IMR-90 (cell line): ENCODE data around the gene CLEC9A. TPM values are rescaled to one million over a fixed set of nuclear protein-coding genes. Genes with fewer than 3 reads are reported as not detected.

Experiments used
- ATAC-seq: fragments of 200-7000 bp; cut with Tn5 transposase; 2 replicates; pipeline ENCODE4 v1.9.1; 2020; ENCODE audit warnings: low read depth, mild to moderate bottlenecking, moderate library complexity
- BruUV-seq: library from RNA; stranded (reverse); fragments of 400-500 nt; replicated peaks from 2 replicates; lab custom pipeline; 2021; lab: Mats Ljungman, UMichigan
- CTCF ChIA-PET: fragments of 300-600 bp; formaldehyde crosslinking; extraction: SDS; loops from one replicate; lab custom pipeline; 2021; ENCODE audit warnings: antibody characterized with exemption; lab: Yijun Ruan, JAX
- POLR2A ChIA-PET: fragments of 300-600 bp; sonication (Branson Sonifier 250); formaldehyde crosslinking; loops from one replicate; lab custom pipeline; 2022; ENCODE audit warnings: antibody characterized with exemption; ENCODE audit not compliant: unreplicated experiment; lab: Charles Lee
- DNase-seq: peaks from one replicate; pipeline ENCODE4 v3.0.0; 2013
- H2AFZ ChIP-seq: replicated peaks from 2 replicates; pipeline ENCODE3; 2013; ENCODE audit warnings: low read length, mild to moderate bottlenecking; ENCODE audit not compliant: poor library complexity
- H2AK5ac ChIP-seq: 2 replicates; pipeline ENCODE4 v1.6.1; 2013; ENCODE audit warnings: low read depth, low read length, inconsistent platforms
- H2AK9ac ChIP-seq: replicated peaks from 2 replicates; pipeline ENCODE3; 2013; ENCODE audit warnings: mild to moderate bottlenecking, low read depth, low read length, moderate library complexity; ENCODE audit not compliant: poor library complexity
- H2BK120ac ChIP-seq: 2 replicates; pipeline ENCODE4 v1.6.1; 2013; ENCODE audit warnings: low read depth, low read length, inconsistent platforms
- H2BK15ac ChIP-seq: 3 replicates; pipeline ENCODE4 v1.6.1; 2013; ENCODE audit warnings: low read depth, low read length, inconsistent platforms
- H2BK20ac ChIP-seq: 2 replicates; pipeline ENCODE4 v1.6.1; 2013; ENCODE audit warnings: low read depth, mild to moderate bottlenecking, inconsistent platforms, low read length, moderate library complexity
- H2BK5ac ChIP-seq: 2 replicates; pipeline ENCODE4 v1.6.1; 2013; ENCODE audit warnings: mild to moderate bottlenecking, low read depth, low read length, inconsistent platforms; ENCODE audit not compliant: poor library complexity, severe bottlenecking
- H3K14ac ChIP-seq: replicated peaks from 2 replicates; pipeline ENCODE4 v1.6.1; 2013; ENCODE audit warnings: low read depth, low read length, inconsistent platforms
- H3K18ac ChIP-seq: 2 replicates; pipeline ENCODE4 v1.6.1; 2013; ENCODE audit warnings: low read depth, low read length, control low read depth
- H3K23ac ChIP-seq: 2 replicates; pipeline ENCODE4 v1.6.1; 2013; ENCODE audit warnings: low read depth, low read length, inconsistent platforms
- H3K27ac ChIP-seq: 2 replicates; pipeline ENCODE4 v1.5.1; 2013; ENCODE audit warnings: mild to moderate bottlenecking, control low read depth, low read length; ENCODE audit not compliant: insufficient read depth
- H3K27me3 ChIP-seq: 2 replicates; pipeline ENCODE4 v1.6.1; 2013; ENCODE audit warnings: low read length; ENCODE audit not compliant: control insufficient read depth, insufficient read depth
- H3K36me3 ChIP-seq: 2 replicates; pipeline ENCODE4 v1.6.1; 2013; ENCODE audit warnings: low read length, mixed read lengths; ENCODE audit not compliant: control insufficient read depth, insufficient read depth
- H3K4ac ChIP-seq: 2 replicates; pipeline ENCODE4 v1.6.1; 2013; ENCODE audit warnings: low read depth, low read length, inconsistent platforms
- H3K4me1 ChIP-seq: 2 replicates; pipeline ENCODE4 v1.6.1; 2013; ENCODE audit warnings: low read length, mixed read lengths; ENCODE audit not compliant: control insufficient read depth, insufficient read depth
- H3K4me2 ChIP-seq: 2 replicates; pipeline ENCODE4 v1.6.1; 2013; ENCODE audit warnings: low read depth, mild to moderate bottlenecking, control low read depth, low read length, moderate library complexity
- H3K4me3 ChIP-seq: 2 replicates; pipeline ENCODE4 v1.5.1; 2013; ENCODE audit warnings: low read depth, mild to moderate bottlenecking, control low read depth, low read length, moderate library complexity; ENCODE audit not compliant: insufficient read depth
- H3K56ac ChIP-seq: 2 replicates; pipeline ENCODE4 v1.6.1; 2013; ENCODE audit warnings: low read length, inconsistent platforms; ENCODE audit not compliant: insufficient read depth; ENCODE audit errors: extremely low read depth
- H3K79me1 ChIP-seq, 2 experiments: 2 replicates each; pipeline ENCODE4 v1.6.1; 2013; ENCODE audit warnings: low read length in 2 of 2, inconsistent platforms in 1 of 2, low read depth in 1 of 2
- H3K9ac ChIP-seq: 2 replicates; pipeline ENCODE4 v1.6.1; 2013; ENCODE audit warnings: low read depth, low read length, control low read depth
- H3K9me1 ChIP-seq: 2 replicates; pipeline ENCODE4 v1.6.1; 2013; ENCODE audit warnings: low read length, inconsistent platforms; ENCODE audit not compliant: insufficient read depth
- H3K9me3 ChIP-seq: 2 replicates; pipeline ENCODE4 v1.6.1; 2013; ENCODE audit warnings: low read length; ENCODE audit not compliant: control insufficient read depth, insufficient read depth
- H4K20me1 ChIP-seq: 2 replicates; pipeline ENCODE4 v1.6.1; 2013; ENCODE audit warnings: low read length, inconsistent platforms; ENCODE audit not compliant: insufficient read depth
- H4K5ac ChIP-seq: 2 replicates; pipeline ENCODE4 v1.6.1; 2013; ENCODE audit warnings: mild to moderate bottlenecking, low read depth, low read length, control low read depth
- H4K8ac ChIP-seq, 2 experiments: 2 replicates each; pipeline ENCODE4 v1.6.1; 2013; ENCODE audit warnings: low read depth in 2 of 2, low read length in 2 of 2, control low read depth in 1 of 2, inconsistent platforms in 1 of 2
- H4K91ac ChIP-seq: 2 replicates; pipeline ENCODE4 v1.6.1; 2013; ENCODE audit warnings: low read depth, low read length, inconsistent platforms; ENCODE audit not compliant: insufficient read depth
- CEBPB ChIP-seq: IDR thresholded peaks from 2 replicates; pipeline ENCODE4 v1.6.1; 2012; ENCODE audit warnings: low read depth, low read length, improper control_type of control experiment
- FOS ChIP-seq: fragments of 150-350 bp; IDR thresholded peaks from 2 replicates; pipeline ENCODE4 v1.6.1; 2016; ENCODE audit warnings: low read depth, low read length
- MAFK ChIP-seq: IDR thresholded peaks from 2 replicates; pipeline ENCODE4 v1.6.1; 2012; ENCODE audit warnings: low read depth, low read length, improper control_type of control experiment
- NFE2L2 ChIP-seq: fragments of 150-350 bp; IDR thresholded peaks from 2 replicates; pipeline ENCODE4 v1.6.1; 2016; ENCODE audit warnings: low read depth, mild to moderate bottlenecking, low read length
- POLR2A ChIP-seq: IDR thresholded peaks from 2 replicates; pipeline ENCODE4 v1.6.1; 2012; ENCODE audit warnings: mild to moderate bottlenecking, low read depth, low read length
- RCOR1 ChIP-seq: IDR thresholded peaks from 2 replicates; pipeline ENCODE4 v1.6.1; 2012; ENCODE audit warnings: mild to moderate bottlenecking, low read length, improper control_type of control experiment; ENCODE audit not compliant: insufficient replicate concordance
- RFX5 ChIP-seq: IDR thresholded peaks from 2 replicates; pipeline ENCODE4 v1.8.0; 2012; ENCODE audit warnings: low read depth, mild to moderate bottlenecking, low read length, moderate library complexity
- SMC3 ChIP-seq: fragments of 150-350 bp; IDR thresholded peaks from 2 replicates; pipeline ENCODE4 v1.6.1; 2016; ENCODE audit warnings: low read depth, mild to moderate bottlenecking, antibody characterized with exemption, low read length, moderate library complexity
- WGBS, 2 experiments: methylation state at CpG; one replicate each; pipeline versions ENCODE4 v1.1.5 to v1.1.7; 2013; ENCODE audit warnings: missing lambda C conversion rate in 2 of 2; ENCODE audit not compliant: insufficient read length in 1 of 2; ENCODE audit errors: extremely low coverage in 2 of 2; 5-methylcytosine and 5-hydroxymethylcytosine counted together
- dilution Hi-C: fragments of 300-500 bp; cut with HindIII; formaldehyde crosslinking; loops from one replicate; pipeline ENCODE4 v1.14.3; 2018; ENCODE audit warnings: low sequenced_read_pairs; ENCODE audit not compliant: unreplicated experiment
- in situ Hi-C: fragments of 300-500 bp; cut with MboI; formaldehyde crosslinking; loops from 3 replicates; pipeline ENCODE4 v1.14.3; 2019; ENCODE audit warnings: low sequenced_read_pairs, inconsistent platforms, mixed read lengths
- intact Hi-C: fragments of 100-400 bp; cut with micrococcal nuclease; formaldehyde crosslinking; loops from 2 replicates; pipeline ENCODE4 v1.10.0; 2022
- polyA plus RNA-seq, 3 experiments: library from polyadenylated mRNA; depleted of rRNA; stranded (reverse); fragments of >200 nt; gene quantifications; 2 replicates each; pipeline ENCODE4 v1.2.3, GENCODE V29; 2012; ENCODE audit warnings: low replicate concordance in 1 of 3
- total RNA-seq: library from RNA; depleted of rRNA; stranded (reverse); fragments of >200 nt; gene quantifications from 2 replicates; pipeline ENCODE4 v1.2.3, GENCODE V29; 2012
- TF ChIP-seq, protein P1 (sequence below): fragments of 150-350 bp; IDR thresholded peaks from 2 replicates; pipeline ENCODE4 v1.6.1; 2017; ENCODE audit warnings: mild to moderate bottlenecking, antibody characterized with exemption, low read length, low read depth

Gene CLEC9A
- total and polyA plus RNA-seq, 2 of the 4 experiments (the other 2 are of a cell fraction) = not detected

DNA sequence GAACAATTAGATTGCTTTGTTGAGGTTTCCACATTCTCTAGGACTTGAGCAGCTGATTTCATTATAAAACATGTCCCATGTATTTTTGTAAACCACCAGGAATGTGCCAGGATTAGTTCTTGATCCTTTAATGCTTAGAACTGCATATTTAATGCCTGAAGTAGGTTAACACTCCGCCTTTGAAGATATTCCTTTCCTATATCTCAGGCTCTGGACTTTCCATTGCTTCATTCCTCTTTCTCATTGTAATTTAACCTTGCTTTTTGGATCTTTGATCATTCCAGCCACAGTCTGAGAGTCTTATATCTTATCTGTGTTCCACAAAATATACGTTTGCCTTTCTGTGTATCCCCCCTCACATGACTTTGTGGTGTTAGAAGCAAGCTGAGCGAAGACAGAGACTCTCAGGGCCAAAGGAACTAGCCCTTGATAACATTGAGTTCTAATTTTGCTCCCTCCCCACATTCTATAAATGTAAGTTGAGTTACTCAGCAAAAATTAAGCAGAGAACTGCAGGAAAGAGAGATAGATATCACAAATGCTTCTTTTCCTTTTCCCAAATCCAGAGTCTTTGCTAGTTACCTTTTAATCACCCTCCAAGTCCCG, 29.2 kb upstream of the CLEC9A start:
- no TSS peak for BruUV-seq
- H3K4me3 ChIP-seq = no peak overlapping the region
- H3K27ac ChIP-seq = no peak overlapping the region
- no peak overlapping the region for H4K5ac ChIP-seq
- no peak overlapping the region for H3K23ac ChIP-seq
- H3K9ac ChIP-seq = no peak overlapping the region
- H4K91ac ChIP-seq = no peak overlapping the region
- H3K9me1 ChIP-seq = no peaks in the 10 kb centered on the region
- no peak overlapping the region for H3K4ac ChIP-seq
- H2BK15ac ChIP-seq = no peak overlapping the region
- H3K79me1 ChIP-seq = no peaks in the 10 kb centered on the region
- POLR2A ChIA-PET = no interaction called here
- DNase-seq = no peak
- H3K36me3 ChIP-seq = no peaks in the 10 kb centered on the region
- in situ Hi-C loops = no loop called here
- no peak overlapping the region for H3K18ac ChIP-seq
- H2BK20ac ChIP-seq = no peak overlapping the region
- intact Hi-C loops = no loop called here
- H3K4me2 ChIP-seq = no peak overlapping the region
- CTCF ChIA-PET = interaction anchor here (0.5 to 1.4 kb wide), 4 partner anchors 9 to 253 kb away, joined by 3 to 7 read pairs (median 4); partner anchors contain the start of gene CLEC12B
- 0 out of 2 replicates have a peak, but pooled peaks cover 1% of the 10 kb centered on the region for H3K4me1 ChIP-seq
- H3K27me3 ChIP-seq = peaks cover 6% of the 10 kb centered on the region
- WGBS, 2 experiments = 100% methylated on average over 1 of the region's 4 CpGs; no CpG with 5 or more reads in 1 of the 2 experiments
- dilution Hi-C loops = no loop called here
- H2AK9ac ChIP-seq = no peak overlapping the region
- H4K20me1 ChIP-seq = no peaks in the 10 kb centered on the region
- H2AK5ac ChIP-seq = no peak overlapping the region
- no peak overlapping the region for H4K8ac ChIP-seq
- H2BK120ac ChIP-seq = no peak overlapping the region
- H2BK5ac ChIP-seq = no peak overlapping the region
- no peak for ATAC-seq
- no peak overlapping the region for H3K56ac ChIP-seq
- no peak overlapping the region for H3K14ac ChIP-seq
- no peak for TF ChIP-seq CEBPB
- TF ChIP-seq, protein P1, sequence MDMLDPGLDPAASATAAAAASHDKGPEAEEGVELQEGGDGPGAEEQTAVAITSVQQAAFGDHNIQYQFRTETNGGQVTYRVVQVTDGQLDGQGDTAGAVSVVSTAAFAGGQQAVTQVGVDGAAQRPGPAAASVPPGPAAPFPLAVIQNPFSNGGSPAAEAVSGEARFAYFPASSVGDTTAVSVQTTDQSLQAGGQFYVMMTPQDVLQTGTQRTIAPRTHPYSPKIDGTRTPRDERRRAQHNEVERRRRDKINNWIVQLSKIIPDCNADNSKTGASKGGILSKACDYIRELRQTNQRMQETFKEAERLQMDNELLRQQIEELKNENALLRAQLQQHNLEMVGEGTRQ = no peak
- TF ChIP-seq NFE2L2 = no peak
- TF ChIP-seq RCOR1 = no peak
- no peak for TF ChIP-seq MAFK
- no peak for TF ChIP-seq SMC3
- no peak for TF ChIP-seq POLR2A
- no peak for TF ChIP-seq FOS
- TF ChIP-seq RFX5 = no peak
- no peak overlapping the region for H2AFZ ChIP-seq
- no peaks in the 10 kb centered on the region for H3K9me3 ChIP-seq
